ENCODE data around the gene PCDH15. TPM values are rescaled to one million over a fixed set of nuclear protein-coding genes. Genes with fewer than 3 reads are reported as not detected.

PCDH15 gene
- total and polyA plus RNA-seq, 2 of the 4 experiments (the other 2 are of a cell fraction), result not detected

DNA sequence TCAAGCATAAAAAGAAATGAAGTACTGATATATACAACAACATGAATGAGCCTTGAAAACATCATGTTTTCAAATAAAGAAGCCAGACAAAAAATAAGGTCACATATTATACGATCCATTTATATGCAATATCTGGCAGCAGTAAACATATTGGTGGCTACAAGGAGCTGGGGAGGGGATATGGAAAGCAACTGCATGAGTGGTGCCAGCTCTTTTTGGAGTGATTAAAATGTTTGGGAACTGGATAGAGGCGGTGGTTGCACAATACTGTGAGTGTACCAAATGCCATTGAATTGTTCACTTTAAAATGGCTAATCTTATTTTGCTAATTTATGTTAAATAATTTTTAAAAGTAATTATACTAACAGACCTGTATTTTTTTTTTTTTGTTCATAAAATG lies 481.7 kb downstream of the PCDH15 start:
- in situ Hi-C loops (cut with MboI; ENCODE audit: low sequenced_read_pairs), result no loop called here
- dilution Hi-C loops (cut with HindIII; ENCODE audit: low sequenced_read_pairs, unreplicated experiment), result no loop called here
- Histone ChIP-seq H3K79me1 (ENCODE audit: low read depth in 1 of 2, low read length in 2 of 2) (no peaks in the 10 kb centered on the region), H4K8ac (ENCODE audit: low read depth in 2 of 2, low read length in 2 of 2) (no peak overlapping the region), H3K4me1 (ENCODE audit: control insufficient read depth, insufficient read depth, low read length) (no peaks in the 10 kb centered on the region), H4K20me1 (ENCODE audit: insufficient read depth, low read length) (no peaks in the 10 kb centered on the region), H2AFZ (replicated peaks; ENCODE audit: low read length, poor library complexity) (no peak overlapping the region), H3K9ac (ENCODE audit: low read depth, low read length) (no peak overlapping the region), H2AK5ac (ENCODE audit: low read depth, low read length) (no peak overlapping the region), H3K4me3 (ENCODE audit: insufficient read depth, low read depth, low read length) (no peak overlapping the region), H2BK20ac (ENCODE audit: low read depth, low read length) (no peak overlapping the region), H3K23ac (ENCODE audit: low read depth, low read length) (no peak overlapping the region), H3K36me3 (ENCODE audit: control insufficient read depth, insufficient read depth, low read length) (no peaks in the 10 kb centered on the region), H3K9me1 (ENCODE audit: insufficient read depth, low read length) (no peaks in the 10 kb centered on the region), H2AK9ac (replicated peaks; ENCODE audit: low read depth, low read length, poor library complexity) (no peak overlapping the region), H3K4me2 (ENCODE audit: low read depth, low read length) (no peak overlapping the region), H3K18ac (ENCODE audit: low read depth, low read length) (no peak overlapping the region), H3K14ac (replicated peaks; ENCODE audit: low read depth, low read length) (no peak overlapping the region), H3K4ac (ENCODE audit: low read depth, low read length) (no peak overlapping the region), H3K27me3 (ENCODE audit: control insufficient read depth, insufficient read depth, low read length) (no peaks in the 10 kb centered on the region), H2BK120ac (ENCODE audit: low read depth, low read length) (no peak overlapping the region), H3K27ac (ENCODE audit: insufficient read depth, low read length) (no peak overlapping the region), H2BK5ac (ENCODE audit: low read depth, low read length, poor library complexity, severe bottlenecking) (no peak overlapping the region), H4K91ac (ENCODE audit: insufficient read depth, low read depth, low read length) (no peak overlapping the region), H4K5ac (ENCODE audit: low read depth, low read length) (no peak overlapping the region), H3K9me3 (ENCODE audit: control insufficient read depth, insufficient read depth, low read length) (no peaks in the 10 kb centered on the region), H2BK15ac (ENCODE audit: low read depth, low read length) (no peak overlapping the region), H3K56ac (ENCODE audit: extremely low read depth, insufficient read depth, low read length) (no peak overlapping the region)
- ChIA-PET POLR2A (ENCODE audit: unreplicated experiment) (no interaction called here), CTCF (no interaction called here)
- intact Hi-C loops (cut with micrococcal nuclease), result no loop called here
- ATAC-seq (ENCODE audit: low read depth), result no peak
- no peak for DNase-seq
- no CpG with 5 or more reads among the region's 2 CpGs for WGBS, 2 experiments (ENCODE audit: extremely low coverage in 2 of 2, insufficient read length in 1 of 2)
- no peak for TF ChIP-seq MAFK (IDR thresholded peaks at IDR 0.05; ENCODE audit: low read depth, low read length)
- TF ChIP-seq RFX5 (IDR thresholded peaks at IDR 0.05; ENCODE audit: low read depth, low read length), result no peak
- no peak for TF ChIP-seq SMC3 (IDR thresholded peaks at IDR 0.05; ENCODE audit: low read depth, low read length)
- BruUV-seq (replicated peaks), result no TSS peak

All from IMR-90 (cell line).